Measurements from ENCODE around the gene CARS2.
A peak's percentile ranks its signal among the peaks of the same experiment; 100 is the strongest.

The CARS2 gene

DNA sequence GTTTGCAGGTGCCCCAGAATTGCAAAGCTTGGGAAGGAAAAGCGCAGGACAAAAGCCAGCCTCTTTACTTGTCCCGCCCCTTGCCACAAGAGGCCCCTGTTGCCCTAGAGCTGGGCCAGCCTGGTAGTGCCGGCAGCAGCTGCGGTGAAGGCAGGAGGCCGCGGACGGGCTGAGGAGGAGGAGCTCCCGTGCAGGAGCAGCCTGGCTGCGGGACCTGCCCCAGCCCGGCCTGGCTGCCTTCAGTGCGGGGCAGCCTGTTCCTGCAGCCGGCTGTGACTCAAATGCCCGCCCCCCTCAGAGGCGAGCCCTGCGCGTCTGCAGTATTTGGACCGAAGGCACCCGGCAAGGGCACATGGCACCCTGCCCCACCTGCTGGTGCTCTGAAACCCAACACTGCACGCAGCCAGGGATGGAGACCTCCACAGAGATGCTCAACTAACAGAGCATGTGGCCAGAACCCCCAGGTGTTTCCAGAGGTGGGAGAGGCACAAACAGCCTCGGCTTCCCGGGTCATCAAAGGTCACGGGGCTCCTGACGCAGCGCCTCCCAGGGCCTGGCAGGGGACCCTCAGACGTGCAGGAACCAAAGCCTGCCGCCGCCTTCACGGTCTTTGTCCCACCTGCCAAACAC lies 60.9 kb downstream of the CARS2 start:
- TF ChIP-seq TCF4 (CRISPR knock-in tag; IDR thresholded peaks at IDR 0.05; ENCODE audit: borderline replicate concordance) (no peak), GLIS3 (CRISPR knock-in tag; IDR thresholded peaks at IDR 0.05) (no peak), ZC3H10 (CRISPR knock-in tag; IDR thresholded peaks at IDR 0.05) (no peak), ARNTL (CRISPR knock-in tag; IDR thresholded peaks at IDR 0.05; ENCODE audit: borderline replicate concordance, low read depth) (no peak), CSDC2 (CRISPR knock-in tag; IDR thresholded peaks at IDR 0.05) (no peak), RARB (CRISPR knock-in tag; IDR thresholded peaks at IDR 0.05) (no peak), ISL1 (CRISPR knock-in tag; IDR thresholded peaks at IDR 0.05) (no peak), SNAI2 (CRISPR knock-in tag; IDR thresholded peaks at IDR 0.05) (no peak), PPARA (CRISPR knock-in tag; IDR thresholded peaks at IDR 0.05; ENCODE audit: borderline replicate concordance) (no peak), OSR1 (CRISPR knock-in tag; IDR thresholded peaks at IDR 0.05) (no peak), PATZ1 (CRISPR knock-in tag; IDR thresholded peaks at IDR 0.05; ENCODE audit: borderline replicate concordance) (no peak), ZNF70 (CRISPR knock-in tag; IDR thresholded peaks at IDR 0.05) (no peak), ESRRG (CRISPR knock-in tag; IDR thresholded peaks at IDR 0.05) (no peak), ZNF565 (CRISPR knock-in tag; conservative IDR thresholded peaks at IDR 0.05; ENCODE audit: low read depth) (no peak), POU6F1 (CRISPR knock-in tag; IDR thresholded peaks at IDR 0.05; ENCODE audit: borderline replicate concordance, low read depth) (no peak), ZNF8 (CRISPR knock-in tag; IDR thresholded peaks at IDR 0.05) (no peak), BACH2 (CRISPR knock-in tag; IDR thresholded peaks at IDR 0.05; ENCODE audit: borderline replicate concordance) (no peak), ZFP3 (CRISPR knock-in tag; IDR thresholded peaks at IDR 0.05) (no peak)
- TF ChIP-seq, protein P1, sequence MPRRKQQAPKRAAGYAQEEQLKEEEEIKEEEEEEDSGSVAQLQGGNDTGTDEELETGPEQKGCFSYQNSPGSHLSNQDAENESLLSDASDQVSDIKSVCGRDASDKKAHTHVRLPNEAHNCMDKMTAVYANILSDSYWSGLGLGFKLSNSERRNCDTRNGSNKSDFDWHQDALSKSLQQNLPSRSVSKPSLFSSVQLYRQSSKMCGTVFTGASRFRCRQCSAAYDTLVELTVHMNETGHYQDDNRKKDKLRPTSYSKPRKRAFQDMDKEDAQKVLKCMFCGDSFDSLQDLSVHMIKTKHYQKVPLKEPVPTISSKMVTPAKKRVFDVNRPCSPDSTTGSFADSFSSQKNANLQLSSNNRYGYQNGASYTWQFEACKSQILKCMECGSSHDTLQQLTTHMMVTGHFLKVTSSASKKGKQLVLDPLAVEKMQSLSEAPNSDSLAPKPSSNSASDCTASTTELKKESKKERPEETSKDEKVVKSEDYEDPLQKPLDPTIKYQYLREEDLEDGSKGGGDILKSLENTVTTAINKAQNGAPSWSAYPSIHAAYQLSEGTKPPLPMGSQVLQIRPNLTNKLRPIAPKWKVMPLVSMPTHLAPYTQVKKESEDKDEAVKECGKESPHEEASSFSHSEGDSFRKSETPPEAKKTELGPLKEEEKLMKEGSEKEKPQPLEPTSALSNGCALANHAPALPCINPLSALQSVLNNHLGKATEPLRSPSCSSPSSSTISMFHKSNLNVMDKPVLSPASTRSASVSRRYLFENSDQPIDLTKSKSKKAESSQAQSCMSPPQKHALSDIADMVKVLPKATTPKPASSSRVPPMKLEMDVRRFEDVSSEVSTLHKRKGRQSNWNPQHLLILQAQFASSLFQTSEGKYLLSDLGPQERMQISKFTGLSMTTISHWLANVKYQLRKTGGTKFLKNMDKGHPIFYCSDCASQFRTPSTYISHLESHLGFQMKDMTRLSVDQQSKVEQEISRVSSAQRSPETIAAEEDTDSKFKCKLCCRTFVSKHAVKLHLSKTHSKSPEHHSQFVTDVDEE (CRISPR knock-in tag; IDR thresholded peaks at IDR 0.05) = no peak
- TF ChIP-seq, protein P2, sequence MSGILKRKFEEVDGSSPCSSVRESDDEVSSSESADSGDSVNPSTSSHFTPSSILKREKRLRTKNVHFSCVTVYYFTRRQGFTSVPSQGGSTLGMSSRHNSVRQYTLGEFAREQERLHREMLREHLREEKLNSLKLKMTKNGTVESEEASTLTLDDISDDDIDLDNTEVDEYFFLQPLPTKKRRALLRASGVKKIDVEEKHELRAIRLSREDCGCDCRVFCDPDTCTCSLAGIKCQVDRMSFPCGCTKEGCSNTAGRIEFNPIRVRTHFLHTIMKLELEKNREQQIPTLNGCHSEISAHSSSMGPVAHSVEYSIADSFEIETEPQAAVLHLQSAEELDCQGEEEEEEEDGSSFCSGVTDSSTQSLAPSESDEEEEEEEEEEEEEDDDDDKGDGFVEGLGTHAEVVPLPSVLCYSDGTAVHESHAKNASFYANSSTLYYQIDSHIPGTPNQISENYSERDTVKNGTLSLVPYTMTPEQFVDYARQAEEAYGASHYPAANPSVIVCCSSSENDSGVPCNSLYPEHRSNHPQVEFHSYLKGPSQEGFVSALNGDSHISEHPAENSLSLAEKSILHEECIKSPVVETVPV (CRISPR knock-in tag; IDR thresholded peaks at IDR 0.05) = no peak
- peak; percentile 21 for ATAC-seq

DNA sequence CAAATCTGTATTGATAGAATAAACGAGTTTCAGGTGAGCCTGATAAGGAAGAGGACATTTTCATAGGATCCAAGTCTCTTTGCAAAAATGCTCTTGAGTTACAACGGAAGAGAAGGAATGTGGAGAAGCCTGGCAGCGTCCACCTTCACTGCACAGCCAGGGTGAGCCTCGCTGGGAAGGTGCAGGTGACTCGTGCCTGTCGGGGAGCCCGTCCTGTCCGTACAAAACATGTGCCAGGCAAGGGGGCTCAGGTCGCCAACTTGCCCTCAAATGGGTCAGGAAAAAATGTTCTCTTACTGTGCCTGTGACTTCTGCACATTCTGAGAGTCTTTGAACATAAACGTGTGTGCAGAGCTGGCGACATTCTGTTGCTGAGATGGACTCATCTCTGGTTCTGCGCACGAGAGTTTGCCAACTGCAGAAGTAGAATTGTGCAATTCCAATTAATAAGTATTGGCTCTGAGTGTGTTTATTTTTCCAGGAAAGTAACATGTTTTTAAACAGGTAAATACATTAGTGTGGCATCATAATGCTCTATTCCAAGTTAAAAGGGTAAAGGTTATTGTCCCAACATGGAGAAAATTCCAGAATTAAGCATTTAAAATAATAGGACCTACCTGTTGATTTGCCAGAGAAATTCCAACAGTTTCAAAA lies 62.0 kb downstream of the CARS2 start:
- no peak for TF ChIP-seq ZNF8 (CRISPR knock-in tag; IDR thresholded peaks at IDR 0.05)
- ATAC-seq = no peak

DNA sequence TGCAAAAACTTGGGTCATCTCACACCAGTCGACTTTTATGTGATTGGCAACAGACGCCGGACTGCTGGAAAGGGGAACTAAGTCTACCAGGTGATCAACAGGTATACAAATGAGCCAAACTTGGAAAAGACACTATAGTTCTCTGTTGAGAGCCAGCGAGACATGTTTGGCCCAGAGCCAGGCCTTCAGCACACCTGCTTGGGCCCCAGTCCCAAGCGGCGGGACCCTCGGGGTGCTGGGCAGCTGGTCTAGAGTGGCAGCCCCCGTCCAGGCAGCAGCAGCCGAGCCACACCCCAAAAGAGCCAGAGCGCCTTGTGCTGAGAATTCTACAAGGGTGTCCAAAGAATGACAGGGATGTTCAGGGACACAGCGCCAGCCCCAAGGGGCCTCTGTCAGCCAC lies 62.6 kb downstream of the CARS2 start:
- ATAC-seq = no peak
- TF ChIP-seq OSR1 (CRISPR knock-in tag; IDR thresholded peaks at IDR 0.05) = no peak
- TF ChIP-seq TOX (CRISPR knock-in tag; IDR thresholded peaks at IDR 0.05; ENCODE audit: borderline replicate concordance) = no peak
- TF ChIP-seq, protein P3, sequence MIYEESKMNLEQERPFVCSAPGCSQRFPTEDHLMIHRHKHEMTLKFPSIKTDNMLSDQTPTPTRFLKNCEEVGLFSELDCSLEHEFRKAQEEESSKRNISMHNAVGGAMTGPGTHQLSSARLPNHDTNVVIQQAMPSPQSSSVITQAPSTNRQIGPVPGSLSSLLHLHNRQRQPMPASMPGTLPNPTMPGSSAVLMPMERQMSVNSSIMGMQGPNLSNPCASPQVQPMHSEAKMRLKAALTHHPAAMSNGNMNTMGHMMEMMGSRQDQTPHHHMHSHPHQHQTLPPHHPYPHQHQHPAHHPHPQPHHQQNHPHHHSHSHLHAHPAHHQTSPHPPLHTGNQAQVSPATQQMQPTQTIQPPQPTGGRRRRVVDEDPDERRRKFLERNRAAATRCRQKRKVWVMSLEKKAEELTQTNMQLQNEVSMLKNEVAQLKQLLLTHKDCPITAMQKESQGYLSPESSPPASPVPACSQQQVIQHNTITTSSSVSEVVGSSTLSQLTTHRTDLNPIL (CRISPR knock-in tag; IDR thresholded peaks at IDR 0.05; ENCODE audit: low read depth) = no peak
- no peak for TF ChIP-seq ZNF70 (CRISPR knock-in tag; IDR thresholded peaks at IDR 0.05)
- TF ChIP-seq RARB (CRISPR knock-in tag; IDR thresholded peaks at IDR 0.05) = no peak
- TF ChIP-seq, protein P1 (CRISPR knock-in tag; IDR thresholded peaks at IDR 0.05) = no peak
- TF ChIP-seq CSDC2 (CRISPR knock-in tag; IDR thresholded peaks at IDR 0.05) = no peak
- no peak for TF ChIP-seq ISL1 (CRISPR knock-in tag; IDR thresholded peaks at IDR 0.05)
- TF ChIP-seq TCF4 (CRISPR knock-in tag; IDR thresholded peaks at IDR 0.05; ENCODE audit: borderline replicate concordance) = no peak
- no peak for TF ChIP-seq GLIS3 (CRISPR knock-in tag; IDR thresholded peaks at IDR 0.05)
- TF ChIP-seq SNAI2 (CRISPR knock-in tag; IDR thresholded peaks at IDR 0.05) = no peak
- TF ChIP-seq ZNF565 (CRISPR knock-in tag; conservative IDR thresholded peaks at IDR 0.05; ENCODE audit: low read depth) = no peak
- no peak for TF ChIP-seq POU6F1 (CRISPR knock-in tag; IDR thresholded peaks at IDR 0.05; ENCODE audit: borderline replicate concordance, low read depth)
- TF ChIP-seq ZNF8 (CRISPR knock-in tag; IDR thresholded peaks at IDR 0.05) = no peak
- no peak for TF ChIP-seq PPARA (CRISPR knock-in tag; IDR thresholded peaks at IDR 0.05; ENCODE audit: borderline replicate concordance)
